Hepatocyte (in vitro differentiated cells): ENCODE measurements around the gene ELAC2.

Experiments used
- EZH2 ChIP-seq: fragments of 200-600 bp; sonication (generic); IDR thresholded peaks from 2 replicates; pipeline ENCODE4 v1.6.1; 2016; ENCODE audit warnings: antibody characterized with exemption, mild to moderate bottlenecking, borderline replicate concordance
- EZH2phosphoT487 ChIP-seq: fragments of 200-600 bp; sonication (generic); IDR thresholded peaks from one replicate; pipeline ENCODE4 v1.6.1; 2018; ENCODE audit warnings: antibody characterized with exemption, mild to moderate bottlenecking, low read depth, moderate library complexity; ENCODE audit not compliant: unreplicated experiment, severe bottlenecking
- TF ChIP-seq, protein P1 (sequence below): fragments of 200-600 bp; sonication (generic); IDR thresholded peaks from 2 replicates; pipeline ENCODE4 v1.5.1; 2016; ENCODE audit warnings: antibody characterized with exemption, mild to moderate bottlenecking; ENCODE audit not compliant: poor library complexity

DNA sequence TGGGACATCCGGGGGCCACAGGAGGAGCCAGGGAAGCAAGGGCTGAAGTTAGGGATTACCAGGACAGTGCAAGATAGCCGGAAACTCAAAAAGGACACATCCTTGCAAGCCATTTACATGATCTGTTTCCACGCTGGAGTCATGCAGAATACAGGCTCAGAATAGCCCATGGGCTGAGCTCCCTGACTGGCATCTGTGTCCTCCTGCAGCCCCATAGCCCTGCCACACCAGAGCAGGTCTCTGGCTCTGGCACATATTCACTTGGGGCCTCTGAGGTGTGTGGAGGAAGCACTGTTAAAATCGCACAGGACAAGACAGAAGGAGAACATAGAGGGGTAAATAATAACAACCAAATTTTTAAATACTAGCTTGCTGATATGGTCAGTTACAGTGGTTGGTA is 65.8 kb downstream of the ELAC2 start:
- TF ChIP-seq, protein P1, sequence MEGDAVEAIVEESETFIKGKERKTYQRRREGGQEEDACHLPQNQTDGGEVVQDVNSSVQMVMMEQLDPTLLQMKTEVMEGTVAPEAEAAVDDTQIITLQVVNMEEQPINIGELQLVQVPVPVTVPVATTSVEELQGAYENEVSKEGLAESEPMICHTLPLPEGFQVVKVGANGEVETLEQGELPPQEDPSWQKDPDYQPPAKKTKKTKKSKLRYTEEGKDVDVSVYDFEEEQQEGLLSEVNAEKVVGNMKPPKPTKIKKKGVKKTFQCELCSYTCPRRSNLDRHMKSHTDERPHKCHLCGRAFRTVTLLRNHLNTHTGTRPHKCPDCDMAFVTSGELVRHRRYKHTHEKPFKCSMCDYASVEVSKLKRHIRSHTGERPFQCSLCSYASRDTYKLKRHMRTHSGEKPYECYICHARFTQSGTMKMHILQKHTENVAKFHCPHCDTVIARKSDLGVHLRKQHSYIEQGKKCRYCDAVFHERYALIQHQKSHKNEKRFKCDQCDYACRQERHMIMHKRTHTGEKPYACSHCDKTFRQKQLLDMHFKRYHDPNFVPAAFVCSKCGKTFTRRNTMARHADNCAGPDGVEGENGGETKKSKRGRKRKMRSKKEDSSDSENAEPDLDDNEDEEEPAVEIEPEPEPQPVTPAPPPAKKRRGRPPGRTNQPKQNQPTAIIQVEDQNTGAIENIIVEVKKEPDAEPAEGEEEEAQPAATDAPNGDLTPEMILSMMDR: no peak
- no peak for TF ChIP-seq EZH2
- TF ChIP-seq EZH2phosphoT487: no peak
